Islet precursor cell (in vitro differentiated cells): Measurements from ENCODE around the gene JAZF1.

Source experiments
- DNase-seq: peaks from one replicate; pipeline ENCODE4 v3.0.0-alpha.2; 2018

Gene JAZF1

GRCh38 chr7:28102797-28103196 lies 77.8 kb downstream of the JAZF1 start:
- no peak for DNase-seq

GRCh38 chr7:28096713-28097112 lies 83.9 kb downstream of the JAZF1 start:
- no peak for DNase-seq

GRCh38 chr7:28095231-28095630 lies 85.4 kb downstream of the JAZF1 start:
- no peak for DNase-seq

- DNase-seq: peak; percentile 94
These were observed 86.9 kb downstream of the JAZF1 start for GRCh38 chr7:28093623-28094232.

- DNase-seq: no peak
These were observed 89.4 kb downstream of the JAZF1 start for GRCh38 chr7:28091190-28091589.

GRCh38 chr7:28088901-28089714 lies 91.5 kb downstream of the JAZF1 start:
- no peak for DNase-seq

- no peak for DNase-seq
These were observed 92.6 kb downstream of the JAZF1 start for GRCh38 chr7:28088032-28088431.

- no peak for DNase-seq
These were observed 94.4 kb downstream of the JAZF1 start for GRCh38 chr7:28086198-28086597.

GRCh38 chr7:28083998-28084985 lies 96.3 kb downstream of the JAZF1 start:
- DNase-seq: no peak

- no peak for DNase-seq
These were observed 97.2 kb downstream of the JAZF1 start for GRCh38 chr7:28083164-28083997.

- no peak for DNase-seq
These were observed 98.5 kb downstream of the JAZF1 start for GRCh38 chr7:28082071-28082470.

GRCh38 chr7:28081016-28081415 lies 99.6 kb downstream of the JAZF1 start:
- DNase-seq: peak; percentile 71

GRCh38 chr7:28078036-28078901 lies 102.3 kb downstream of the JAZF1 start:
- DNase-seq: no peak

GRCh38 chr7:28077616-28078015 lies 103.0 kb downstream of the JAZF1 start:
- DNase-seq: no peak

- DNase-seq: no peak
These were observed 104.0 kb downstream of the JAZF1 start for GRCh38 chr7:28076423-28077200.

GRCh38 chr7:28075674-28076358 lies 104.8 kb downstream of the JAZF1 start:
- peak; percentile 77 for DNase-seq

GRCh38 chr7:28072876-28073514 lies 107.6 kb downstream of the JAZF1 start:
- DNase-seq: no peak

- DNase-seq: no peak
These were observed 109.0 kb downstream of the JAZF1 start for GRCh38 chr7:28071570-28071969.

GRCh38 chr7:28070297-28071055 lies 110.1 kb downstream of the JAZF1 start:
- DNase-seq: no peak
